Sigmoid colon (tissue), 7 donors: ENCODE results near the gene PNPLA8. TPM values are rescaled to one million over a fixed set of nuclear protein-coding genes. Genes with fewer than 3 reads are reported as not detected.

Experiments used
- DNase-seq: peaks from one replicate; pipeline ENCODE4 v3.0.0-alpha.2; 2019
- H3K27ac ChIP-seq, 4 donors: fragments of 200-600 bp; sonication (generic); one replicate each; pipeline ENCODE4 v1.5.1; 2016 to 2019; ENCODE audit warnings: mild to moderate bottlenecking in 1 of 4
- H3K27me3 ChIP-seq, 3 donors: fragments of 200-600 bp; sonication (generic); one replicate each; pipeline ENCODE4 v1.5.1; 2019; ENCODE audit warnings: mild to moderate bottlenecking in 1 of 3
- H3K36me3 ChIP-seq, 4 donors: fragments of 200-600 bp; sonication (generic); one replicate each; pipeline ENCODE4 v1.5.1; 2016 to 2019
- H3K4me1 ChIP-seq, 4 donors: fragments of 200-600 bp; sonication (generic); one replicate each; pipeline ENCODE4 v1.5.1; 2017 to 2019
- H3K4me3 ChIP-seq, 4 donors: fragments of 200-600 bp; sonication (generic); one replicate each; pipeline ENCODE4 v1.5.1; 2017 to 2019; ENCODE audit warnings: mild to moderate bottlenecking in 2 of 4, moderate library complexity in 1 of 4
- H3K9me3 ChIP-seq, 4 donors: fragments of 200-600 bp in 3 of 4; sonication (generic) in 3 of 4; one replicate each; pipeline versions ENCODE4 v1.5.1 to v1.6.1; 2013 to 2019
- EP300 ChIP-seq, 4 donors: sonication (generic); formaldehyde crosslinking; IDR thresholded peaks; one replicate each; pipeline ENCODE4 v1.6.1; 2017; ENCODE audit warnings: antibody characterized with exemption in 4 of 4
- POLR2A ChIP-seq, 2 donors: fragments of 450-650 bp; IDR thresholded peaks; one replicate each; pipeline ENCODE4 v1.6.1; 2016; ENCODE audit warnings: antibody characterized with exemption in 2 of 2, mild to moderate bottlenecking in 2 of 2, moderate library complexity in 2 of 2
- POLR2AphosphoS5 ChIP-seq, 4 donors: sonication (generic); formaldehyde crosslinking; IDR thresholded peaks; one replicate each; pipeline ENCODE4 v1.6.1; 2017; ENCODE audit warnings: antibody characterized with exemption in 4 of 4
- WGBS, 2 donors: extraction: QIAGEN DNeasy Blood & Tissue Kit; methylation state at CpG; one replicate each; pipeline ENCODE4 v1.1.7; 2013; 5-methylcytosine and 5-hydroxymethylcytosine counted together
- intact Hi-C: fragments of 100-400 bp; cut with DNase I; formaldehyde crosslinking; loops from one replicate; pipeline ENCODE4 v1.15.1; 2023
- polyA plus RNA-seq, 3 donors: library from polyadenylated mRNA; stranded (reverse); fragments of 200-250 nt; gene quantifications; one replicate each; pipeline ENCODE4 v1.2.3, GENCODE V29; 2013
- total RNA-seq, 4 donors: library from RNA; depleted of rRNA; stranded (reverse); fragments of >200 nt; gene quantifications; one replicate each; pipeline ENCODE4 v1.1.0, GENCODE V29; 2016
- TF ChIP-seq, protein P1 (sequence below), 4 experiments: fragments of 450-650 bp in 3 of 4; fragments of 200-600 bp in 1 of 4; IDR thresholded peaks; one replicate each; pipeline ENCODE4 v1.5.1; 2016 to 2019; ENCODE audit warnings: antibody characterized with exemption in 4 of 4, mild to moderate bottlenecking in 3 of 4, moderate library complexity in 2 of 4
- donor health status: healthy with polysubstance abuse.
- donor health status: Bipolar disorder and iron deficiency.
- donor health status: healthy.

Gene PNPLA8, protein sequence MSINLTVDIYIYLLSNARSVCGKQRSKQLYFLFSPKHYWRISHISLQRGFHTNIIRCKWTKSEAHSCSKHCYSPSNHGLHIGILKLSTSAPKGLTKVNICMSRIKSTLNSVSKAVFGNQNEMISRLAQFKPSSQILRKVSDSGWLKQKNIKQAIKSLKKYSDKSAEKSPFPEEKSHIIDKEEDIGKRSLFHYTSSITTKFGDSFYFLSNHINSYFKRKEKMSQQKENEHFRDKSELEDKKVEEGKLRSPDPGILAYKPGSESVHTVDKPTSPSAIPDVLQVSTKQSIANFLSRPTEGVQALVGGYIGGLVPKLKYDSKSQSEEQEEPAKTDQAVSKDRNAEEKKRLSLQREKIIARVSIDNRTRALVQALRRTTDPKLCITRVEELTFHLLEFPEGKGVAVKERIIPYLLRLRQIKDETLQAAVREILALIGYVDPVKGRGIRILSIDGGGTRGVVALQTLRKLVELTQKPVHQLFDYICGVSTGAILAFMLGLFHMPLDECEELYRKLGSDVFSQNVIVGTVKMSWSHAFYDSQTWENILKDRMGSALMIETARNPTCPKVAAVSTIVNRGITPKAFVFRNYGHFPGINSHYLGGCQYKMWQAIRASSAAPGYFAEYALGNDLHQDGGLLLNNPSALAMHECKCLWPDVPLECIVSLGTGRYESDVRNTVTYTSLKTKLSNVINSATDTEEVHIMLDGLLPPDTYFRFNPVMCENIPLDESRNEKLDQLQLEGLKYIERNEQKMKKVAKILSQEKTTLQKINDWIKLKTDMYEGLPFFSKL
- total RNA-seq (10 to 100 TPM; 26.3 to 42.9 (median 35.5) TPM), polyA plus RNA-seq (10 to 100 TPM; 12.0 to 19.4 (median 15.0) TPM)

DNA sequence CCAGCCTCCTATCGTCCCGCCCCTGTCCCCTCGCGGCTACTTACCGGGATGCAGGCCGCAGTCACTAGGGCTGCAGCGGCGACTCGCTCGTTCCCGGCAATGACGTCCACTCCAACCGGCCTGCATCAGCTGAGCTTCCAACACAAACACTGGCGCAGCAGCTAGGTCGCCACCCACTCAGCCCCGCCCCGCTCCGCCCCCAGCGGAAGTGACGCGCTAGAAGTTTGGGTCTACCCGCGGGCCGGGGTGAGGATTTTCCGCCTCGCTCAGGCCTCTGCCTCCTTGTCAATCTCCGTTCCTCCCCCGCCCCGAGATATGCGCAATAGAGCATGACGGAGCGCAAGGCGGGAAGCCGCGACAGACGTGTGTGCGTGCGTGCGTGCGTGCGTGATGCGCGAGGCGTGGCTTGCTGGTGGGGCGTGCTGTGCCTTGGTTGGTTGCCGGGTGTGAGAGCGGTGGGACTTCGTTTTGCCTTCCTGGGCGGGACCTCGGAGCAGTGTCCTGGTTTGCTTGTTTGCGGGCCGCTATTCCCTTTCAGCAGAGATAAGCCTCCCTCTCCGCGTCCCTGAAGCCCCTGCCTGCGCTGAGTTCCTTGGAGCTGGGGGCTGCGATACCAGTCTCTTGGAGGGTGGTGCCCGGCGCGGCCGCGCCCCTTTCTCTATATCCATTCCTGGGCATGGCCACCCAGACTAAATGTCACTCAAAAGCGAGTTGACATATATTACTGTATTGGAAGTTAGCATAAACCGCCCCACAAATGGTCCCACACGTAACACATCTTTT, at the start of gene PNPLA8:
Gene PNPLA8 (minus strand): TSS at position 151 of the 783 bp plus-strand sequence. CDS start 10,644 bp downstream, outside the sequence.
- Histone ChIP-seq H3K27ac (peak within 1 kb of the TSS; percentile 95 to 99 (median 96)), H3K4me3 (peak within 1 kb of the TSS; percentile 69 to 78 (median 76)), H3K27me3 (no peaks in the 10 kb centered on the region), H3K4me1 (peaks cover 0 to 32% (median 27%) of the 10 kb centered on the region in 4 donors), H3K9me3 (no peaks in the 10 kb centered on the region), H3K36me3 (peaks cover 0 to 2% (median 0%) of the 10 kb centered on the region in 4 donors)
- whole genome bisulfite sequencing, 2 donors, result 0 to 1% methylated on average over 64 of the region's 64 CpGs
- DNase-seq, result peak; percentile 100
- TF ChIP-seq EP300 (IDR thresholded peaks at IDR 0.05), result peak in 3 of 4 donors; percentile 28 to 97 (median 78)
- TF ChIP-seq POLR2AphosphoS5 (IDR thresholded peaks at IDR 0.05), result peak; percentile 93 to 97 (median 96)
- TF ChIP-seq, protein P1, sequence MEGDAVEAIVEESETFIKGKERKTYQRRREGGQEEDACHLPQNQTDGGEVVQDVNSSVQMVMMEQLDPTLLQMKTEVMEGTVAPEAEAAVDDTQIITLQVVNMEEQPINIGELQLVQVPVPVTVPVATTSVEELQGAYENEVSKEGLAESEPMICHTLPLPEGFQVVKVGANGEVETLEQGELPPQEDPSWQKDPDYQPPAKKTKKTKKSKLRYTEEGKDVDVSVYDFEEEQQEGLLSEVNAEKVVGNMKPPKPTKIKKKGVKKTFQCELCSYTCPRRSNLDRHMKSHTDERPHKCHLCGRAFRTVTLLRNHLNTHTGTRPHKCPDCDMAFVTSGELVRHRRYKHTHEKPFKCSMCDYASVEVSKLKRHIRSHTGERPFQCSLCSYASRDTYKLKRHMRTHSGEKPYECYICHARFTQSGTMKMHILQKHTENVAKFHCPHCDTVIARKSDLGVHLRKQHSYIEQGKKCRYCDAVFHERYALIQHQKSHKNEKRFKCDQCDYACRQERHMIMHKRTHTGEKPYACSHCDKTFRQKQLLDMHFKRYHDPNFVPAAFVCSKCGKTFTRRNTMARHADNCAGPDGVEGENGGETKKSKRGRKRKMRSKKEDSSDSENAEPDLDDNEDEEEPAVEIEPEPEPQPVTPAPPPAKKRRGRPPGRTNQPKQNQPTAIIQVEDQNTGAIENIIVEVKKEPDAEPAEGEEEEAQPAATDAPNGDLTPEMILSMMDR (IDR thresholded peaks at IDR 0.05), result no peak
- peak; percentile 84 to 87 for TF ChIP-seq POLR2A (IDR thresholded peaks at IDR 0.05)
- intact Hi-C loops, result loop anchor here (1.0 to 10.0 kb wide), 2 partner anchors 43 to 631 kb away; partner anchors contain the start of genes DLD, DNAJB9 and THAP5

DNA sequence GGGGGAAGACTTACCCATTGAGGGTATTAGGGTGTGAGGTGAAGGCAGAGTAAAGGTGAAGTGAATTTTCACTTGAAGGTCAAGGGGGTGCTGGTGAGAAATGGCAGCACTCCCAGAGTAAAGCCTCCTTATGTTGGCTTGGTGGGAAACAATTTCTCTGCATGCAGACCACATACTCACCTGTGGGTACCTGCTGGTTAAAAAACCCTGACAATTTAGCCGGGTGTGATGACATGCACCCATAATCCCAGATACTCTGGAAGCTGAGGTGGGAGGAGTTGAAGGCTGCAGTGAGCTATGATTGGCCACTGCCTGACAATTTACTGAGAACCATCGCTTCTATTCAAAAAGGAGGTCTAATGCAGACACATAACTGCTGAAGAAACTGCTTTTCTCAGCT, 49.2 kb upstream of the PNPLA8 start:
- Histone ChIP-seq H3K36me3 (peaks cover 0 to 29% (median 7%) of the 10 kb centered on the region in 4 donors), H3K9me3 (no peaks in the 10 kb centered on the region), H3K27me3 (no peaks in the 10 kb centered on the region), H3K4me1 (peaks cover 0 to 17% (median 14%) of the 10 kb centered on the region in 4 donors), H3K4me3 (no peak overlapping the region), H3K27ac (no peak overlapping the region)
- WGBS, 2 donors, result 93 to 96% methylated on average over 2 of the region's 2 CpGs
- DNase-seq, result no peak
- intact Hi-C loops, result no loop called here
- TF ChIP-seq, protein P1 (IDR thresholded peaks at IDR 0.05), result no peak
- TF ChIP-seq POLR2A (IDR thresholded peaks at IDR 0.05) (no peak), EP300 (IDR thresholded peaks at IDR 0.05) (no peak), POLR2AphosphoS5 (IDR thresholded peaks at IDR 0.05) (no peak)

DNA sequence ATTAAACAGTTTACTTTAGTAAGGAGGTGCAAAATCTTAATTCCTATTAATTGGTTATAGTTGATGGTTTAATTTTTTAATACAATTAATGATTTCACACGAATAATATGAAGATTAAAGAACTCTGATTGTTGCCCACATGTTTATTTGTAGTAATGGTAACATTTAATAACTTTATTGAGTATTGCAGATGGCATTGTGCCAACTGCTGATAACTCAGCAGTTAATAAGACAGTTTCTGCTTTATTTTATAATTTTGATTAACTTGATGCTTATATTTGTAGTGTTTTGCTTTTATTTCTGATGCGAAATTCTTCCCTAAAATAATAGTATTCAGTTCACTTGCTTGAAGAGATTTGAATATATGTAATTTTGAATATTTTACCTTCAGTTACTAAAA, 46.5 kb upstream of the PNPLA8 start:
- WGBS, 2 donors, result 92 to 94% methylated on average over 2 of the region's 2 CpGs
- Histone ChIP-seq H3K27me3 (no peaks in the 10 kb centered on the region), H3K27ac (no peak overlapping the region), H3K4me3 (no peak overlapping the region), H3K36me3 (peaks cover 0 to 18% (median 0%) of the 10 kb centered on the region in 4 donors), H3K4me1 (peaks cover 0 to 32% (median 25%) of the 10 kb centered on the region in 4 donors), H3K9me3 (no peaks in the 10 kb centered on the region)
- TF ChIP-seq POLR2A (IDR thresholded peaks at IDR 0.05) (no peak), POLR2AphosphoS5 (IDR thresholded peaks at IDR 0.05) (no peak), EP300 (IDR thresholded peaks at IDR 0.05) (no peak)
- TF ChIP-seq, protein P1 (IDR thresholded peaks at IDR 0.05), result no peak
- DNase-seq, result no peak
- intact Hi-C loops, result no loop called here

DNA sequence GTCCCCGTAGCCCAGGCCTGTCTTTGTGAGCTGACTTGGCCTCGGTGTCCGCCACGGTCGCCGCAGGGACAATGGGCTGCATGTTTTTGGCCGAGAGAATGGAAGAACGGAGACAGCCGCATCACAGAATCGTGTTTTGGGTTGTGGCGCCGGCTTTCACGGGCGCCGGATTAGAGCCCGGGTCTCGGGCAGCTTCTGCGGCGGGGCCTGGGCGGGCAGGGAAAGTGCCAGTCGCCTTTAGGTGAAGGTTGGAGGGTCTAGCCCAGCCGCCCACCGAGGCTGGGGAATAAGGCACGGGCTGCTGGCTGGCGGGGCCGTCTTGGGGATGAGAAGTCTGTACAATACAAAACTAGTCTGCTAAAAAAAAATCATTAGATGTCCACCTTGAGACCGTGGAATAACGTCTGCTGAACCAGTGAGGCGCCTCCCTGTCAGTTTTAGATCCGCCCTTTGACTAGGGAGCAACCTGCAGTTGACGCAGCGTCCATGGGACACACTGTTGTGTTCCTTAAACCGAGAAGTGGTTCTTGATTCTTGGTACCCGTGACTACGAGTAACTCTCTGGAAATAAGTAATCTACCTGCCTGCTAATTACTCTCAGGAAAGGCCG, 44.3 kb upstream of the PNPLA8 start:
- Histone ChIP-seq H3K27me3 (no peaks in the 10 kb centered on the region), H3K27ac (peak overlapping the region; percentile 97 to 99 (median 98)), H3K9me3 (no peaks in the 10 kb centered on the region), H3K4me3 (peak overlapping the region; percentile 79 to 90 (median 84)), H3K4me1 (peaks cover 0 to 37% (median 26%) of the 10 kb centered on the region in 4 donors), H3K36me3 (peaks cover 0 to 26% (median 2%) of the 10 kb centered on the region in 4 donors)
- intact Hi-C loops, result no loop called here
- DNase-seq, result peak; percentile 68
- TF ChIP-seq POLR2AphosphoS5 (IDR thresholded peaks at IDR 0.05) (peak in 3 of 4 donors; percentile 25 to 38 (median 34)), POLR2A (IDR thresholded peaks at IDR 0.05) (peak in 1 of 2 donors; percentile 8), EP300 (IDR thresholded peaks at IDR 0.05) (no peak)
- 0% methylated on average over 36 of the region's 36 CpGs for WGBS, 2 donors
